Stimulated activated naive CD4-positive, alpha-beta T cell (primary cell): Measurements from ENCODE around the gene MR1.
"Not testable (repeated sequence)": the region's sequence is repeated elsewhere in the genome, so short reads cannot be mapped to it uniquely, and the experiment has no call there.

ENCODE experiments used
- DNase-seq, 6 experiments: peaks; one replicate each; lab custom pipeline; 2025; lab: John Stamatoyannopoulos, UW

The MR1 gene

DNA sequence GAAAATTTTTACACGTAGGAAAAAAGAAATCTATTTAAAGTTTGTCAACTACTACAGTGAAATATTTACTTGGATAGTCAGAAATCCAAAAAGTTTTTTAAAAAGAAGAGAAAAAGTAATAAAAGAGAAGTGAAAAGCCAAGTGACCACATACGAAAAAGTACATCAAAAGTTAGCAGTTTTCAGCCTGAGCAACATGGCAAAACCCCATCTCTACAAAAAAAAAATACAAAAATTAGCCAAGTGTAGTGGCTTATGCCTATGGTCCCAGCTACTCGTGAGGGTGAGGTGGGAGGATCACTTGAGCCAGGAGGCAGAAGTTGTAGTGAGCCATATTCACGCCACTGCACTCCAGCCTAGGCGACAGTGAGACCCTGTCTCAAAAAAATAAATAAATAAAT is 5.2 kb upstream of the MR1 start:
- DNase-seq = no peak

DNA sequence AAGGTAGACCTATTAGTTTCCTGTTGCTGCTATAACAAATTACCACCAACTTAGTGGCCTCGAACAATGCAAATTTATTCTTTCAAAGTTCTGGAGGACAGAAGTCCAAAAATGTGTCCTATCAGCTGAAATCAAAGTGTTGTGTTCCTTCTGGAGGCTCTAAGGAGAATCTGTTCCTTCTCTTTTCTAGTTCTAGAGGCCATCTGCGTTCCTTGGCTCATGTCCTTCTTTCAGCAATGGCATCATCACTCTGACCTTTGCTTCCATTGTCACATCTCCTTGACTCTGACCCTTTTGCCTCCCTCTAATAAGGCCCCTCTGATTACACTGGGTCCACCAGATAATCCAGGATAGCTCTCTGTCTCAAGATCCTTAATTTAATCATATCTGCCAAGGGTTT is 1.2 kb upstream of the MR1 start:
- no peak for DNase-seq

DNA sequence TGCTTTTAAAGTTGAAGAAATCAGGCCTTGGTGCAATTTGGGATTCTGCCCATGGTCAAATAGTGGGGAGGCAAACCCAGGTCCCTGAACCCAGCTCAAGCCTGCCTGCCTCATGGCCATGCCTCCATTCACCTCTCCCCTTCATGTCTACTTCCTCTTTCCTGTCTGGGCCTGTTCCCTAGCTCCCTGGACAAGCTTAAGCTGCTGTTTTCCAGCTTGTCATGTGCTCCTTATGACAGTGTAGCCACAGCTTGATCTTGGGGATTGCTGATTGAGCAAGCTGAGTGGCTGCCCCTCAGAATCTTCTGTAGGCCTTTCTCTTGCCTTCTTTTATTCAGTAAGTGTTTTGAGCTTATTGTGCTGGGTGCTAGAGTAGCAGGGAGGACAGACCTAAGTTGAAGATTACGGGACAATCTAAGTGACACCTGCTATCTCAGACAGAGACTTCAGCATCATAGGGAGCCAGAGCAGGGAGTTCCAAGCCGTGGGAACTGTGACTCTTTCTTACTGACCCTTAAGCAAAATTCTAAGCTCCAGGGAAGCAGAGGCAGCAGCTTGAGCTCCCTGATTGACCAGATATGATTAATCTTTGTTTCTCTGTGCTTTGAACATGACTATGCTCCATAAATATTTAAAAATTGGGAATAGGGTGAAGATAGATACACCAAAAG is 520 bp upstream of the MR1 start:
- peak in 3 of 6 experiments; percentile 7 to 61 (median 15) for DNase-seq

DNA sequence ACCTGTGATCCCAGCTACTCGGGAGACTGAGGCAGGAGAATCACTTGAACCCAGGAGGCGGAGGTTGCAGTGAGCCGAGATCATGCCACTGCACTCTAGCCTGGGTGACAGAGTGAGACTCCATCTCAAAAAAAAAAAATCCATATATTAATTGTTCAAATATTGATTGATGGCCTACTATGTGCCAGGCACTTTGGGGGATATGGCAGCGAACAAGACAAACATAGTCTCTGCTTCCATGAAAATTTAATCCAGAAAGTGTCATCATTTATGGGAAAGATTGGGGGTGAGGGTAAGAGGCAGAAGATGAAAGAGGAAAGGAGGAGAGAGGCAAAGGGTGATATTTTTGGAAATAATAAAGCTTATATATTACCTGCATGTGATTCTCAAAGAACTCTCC is 1.4 kb downstream of the MR1 start:
- not testable (repeated sequence) for DNase-seq

DNA sequence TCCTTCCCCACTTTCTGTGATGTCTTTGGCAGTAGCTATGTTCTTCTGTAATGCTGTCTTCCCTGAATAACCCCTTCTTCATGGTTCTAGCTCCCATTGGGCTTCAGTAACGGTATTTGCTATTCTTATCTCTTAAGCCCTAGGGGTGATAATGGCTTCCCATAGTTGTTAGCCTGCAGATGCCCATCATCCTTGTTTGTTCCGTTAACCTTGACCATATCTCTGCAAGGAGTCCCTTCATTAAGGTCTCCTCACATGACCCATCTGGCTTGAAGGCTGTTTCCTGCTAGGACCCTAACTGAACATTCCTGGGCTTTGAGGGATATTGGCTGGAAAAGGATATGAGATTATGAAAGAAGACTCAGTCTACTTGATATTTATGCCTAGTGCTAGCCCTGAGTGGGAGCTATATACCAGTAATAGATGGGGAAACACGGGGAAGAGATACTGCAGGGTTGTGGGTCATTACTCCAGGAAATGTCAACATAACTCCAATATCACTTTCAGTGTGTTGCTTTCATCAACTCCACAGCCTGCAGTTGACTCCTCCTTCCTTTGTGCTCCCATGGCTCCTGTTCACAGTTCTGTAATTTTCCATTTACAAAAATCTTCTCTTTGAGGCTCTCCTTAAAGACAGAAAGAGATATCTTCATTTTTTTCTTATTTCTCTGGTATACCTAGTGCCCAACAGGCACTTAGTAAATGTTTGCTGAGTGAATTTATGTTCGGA is 2.5 kb downstream of the MR1 start:
- DNase-seq = no peak

DNA sequence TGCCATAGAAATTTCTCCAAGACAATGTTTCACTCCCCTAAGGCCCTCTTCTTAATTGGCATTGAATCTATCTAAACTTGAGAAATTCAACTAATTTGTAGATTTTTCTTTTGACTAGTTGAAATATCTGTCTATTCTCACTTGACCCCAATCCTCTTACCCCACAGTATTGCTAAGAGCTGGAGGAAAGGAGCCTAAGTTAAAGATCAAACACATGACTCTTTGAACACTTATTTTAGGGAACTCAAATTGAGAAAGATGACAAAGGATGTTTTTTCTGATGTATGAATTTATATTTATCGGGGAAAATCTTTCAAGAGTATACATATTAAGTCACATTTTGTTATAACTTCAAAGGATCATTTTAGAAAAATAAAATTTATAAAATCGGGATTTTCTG is 3.6 kb downstream of the MR1 start:
- no peak for DNase-seq

DNA sequence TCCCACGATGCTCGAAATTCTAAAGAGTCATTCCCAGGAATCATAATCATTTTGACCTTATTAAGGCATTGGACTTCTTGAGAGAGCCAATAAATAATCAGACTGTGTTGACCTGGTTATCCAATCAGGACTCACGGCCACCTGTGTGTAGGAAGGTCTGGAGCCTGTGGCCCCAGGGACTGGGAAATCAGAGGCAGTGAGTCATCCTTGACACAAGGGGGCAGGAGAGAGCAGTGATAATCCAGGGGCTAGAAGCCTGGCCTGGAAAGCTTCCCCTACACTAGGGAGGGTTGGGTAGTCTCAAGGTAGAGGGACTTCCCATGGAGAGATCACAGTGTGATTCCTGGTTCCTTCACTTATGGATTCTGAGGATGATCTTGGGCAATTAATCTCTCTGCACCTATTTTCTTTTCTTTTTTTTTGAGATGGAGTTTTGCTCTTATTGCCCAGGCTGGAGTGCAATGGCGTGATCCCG is 4.7 kb downstream of the MR1 start:
- DNase-seq = peak; percentile 28 to 74 (median 50)

DNA sequence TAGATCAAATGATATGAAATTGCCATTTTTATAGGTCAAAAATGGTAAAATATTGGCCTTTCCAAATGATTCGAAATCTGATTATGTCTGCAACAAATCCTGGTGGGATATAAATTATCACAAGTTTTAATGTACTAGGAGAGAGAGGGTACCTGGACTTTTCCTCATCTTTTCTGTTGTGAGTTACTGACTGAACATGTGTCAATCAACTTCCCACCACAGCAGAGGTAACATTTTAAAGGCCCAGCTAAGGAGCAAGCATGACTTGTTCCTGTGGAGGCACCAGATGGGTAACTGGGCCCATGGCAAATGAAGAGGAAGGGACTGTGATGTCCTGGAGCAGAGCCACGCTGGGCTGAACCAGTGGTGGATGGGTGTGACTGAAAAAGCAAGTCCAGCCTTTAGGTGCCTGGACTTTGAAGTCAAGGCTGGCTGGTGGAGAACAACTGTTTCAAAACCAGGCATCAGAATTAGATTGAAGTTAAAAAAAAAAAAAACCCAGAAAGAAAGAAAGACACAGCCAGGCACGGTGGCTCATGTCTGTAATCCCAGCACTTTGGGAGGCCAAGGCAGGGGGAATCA is 6.6 kb downstream of the MR1 start:
- no peak for DNase-seq

DNA sequence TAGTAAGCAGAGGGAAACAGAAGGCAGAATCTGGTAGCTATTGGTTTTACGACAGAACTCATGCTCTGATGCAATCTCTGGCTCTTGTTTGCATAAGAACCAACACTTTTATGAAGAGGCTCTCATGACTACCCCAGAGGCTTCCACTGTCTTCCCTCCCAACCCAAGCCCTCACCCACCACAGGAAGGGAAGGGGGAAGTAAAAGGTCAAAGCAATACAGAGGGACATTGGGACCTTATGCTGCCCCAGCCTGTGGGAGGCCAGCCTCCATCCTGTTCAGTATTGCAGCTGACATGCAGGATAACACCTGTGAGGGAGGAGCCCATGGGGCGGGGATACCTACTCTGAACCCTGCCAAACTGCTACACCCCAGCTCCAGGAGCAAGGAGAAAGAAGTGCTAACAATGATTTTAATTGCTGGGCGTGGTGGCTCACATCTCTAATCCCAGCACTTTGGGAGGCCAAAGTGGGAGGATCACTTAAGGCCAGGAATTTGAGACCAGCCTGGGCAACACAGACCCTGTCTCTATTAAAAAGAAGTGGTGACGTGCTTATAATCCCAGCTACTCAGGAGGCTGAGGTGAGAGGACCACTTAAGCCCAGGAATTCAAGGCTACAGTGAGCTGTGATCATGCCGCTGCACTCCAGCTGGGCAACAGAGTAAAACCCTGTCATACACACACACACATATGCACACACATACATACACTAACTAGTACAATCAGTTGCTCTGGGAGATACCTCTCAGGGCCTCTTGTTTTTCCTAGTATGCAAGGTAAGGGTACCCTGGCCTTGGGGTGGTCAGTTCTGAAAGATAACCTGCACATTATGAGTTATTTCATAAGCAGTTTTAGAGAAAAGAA is 9.5 kb downstream of the MR1 start:
- no peak for DNase-seq

DNA sequence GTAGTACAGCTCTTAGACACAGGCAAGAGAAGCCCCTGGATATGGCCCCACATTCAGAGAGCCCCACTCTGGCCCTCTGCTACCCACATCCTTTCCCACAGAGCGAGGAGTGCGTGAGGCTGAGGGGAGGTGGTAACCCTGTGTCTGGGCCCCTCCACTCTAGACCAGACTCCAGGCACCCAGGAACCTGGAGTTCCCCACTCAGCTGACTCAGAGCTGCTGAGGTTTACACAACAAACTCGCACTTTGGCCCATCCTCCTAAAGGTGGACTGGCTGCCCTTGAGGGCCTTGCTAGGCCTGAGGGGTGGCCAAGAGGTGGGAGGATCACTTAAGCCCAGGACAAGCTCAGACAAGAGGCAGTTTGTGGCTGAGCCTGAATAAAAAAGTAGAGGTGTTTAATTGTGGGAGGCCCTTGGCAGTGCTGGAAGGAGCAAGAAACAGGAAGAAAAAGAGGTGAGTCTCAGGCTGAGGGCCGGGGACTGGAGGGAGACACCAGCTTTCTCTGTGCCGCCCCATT is 10.7 kb downstream of the MR1 start:
- no peak for DNase-seq

DNA sequence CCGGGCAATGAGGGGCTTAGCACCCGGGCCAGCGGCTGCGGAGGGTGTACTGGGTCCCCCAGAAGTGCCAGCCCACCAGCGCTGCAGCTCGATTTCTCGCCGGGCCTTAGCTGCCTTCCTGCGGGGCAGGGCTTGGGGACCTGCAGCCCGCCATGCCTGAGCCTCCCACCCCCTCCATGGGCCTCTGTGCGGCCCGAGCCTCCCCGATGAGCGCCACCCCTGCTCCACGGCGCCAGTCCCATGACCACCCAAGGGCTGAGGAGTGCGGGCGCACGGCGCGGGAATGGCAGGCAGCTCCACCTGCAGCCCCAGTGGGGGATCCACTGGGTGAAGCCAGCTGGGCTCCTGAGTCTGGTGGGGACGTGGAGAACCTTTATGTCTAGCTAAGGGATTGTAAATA is 12.2 kb downstream of the MR1 start:
- not testable (repeated sequence) for DNase-seq

DNA sequence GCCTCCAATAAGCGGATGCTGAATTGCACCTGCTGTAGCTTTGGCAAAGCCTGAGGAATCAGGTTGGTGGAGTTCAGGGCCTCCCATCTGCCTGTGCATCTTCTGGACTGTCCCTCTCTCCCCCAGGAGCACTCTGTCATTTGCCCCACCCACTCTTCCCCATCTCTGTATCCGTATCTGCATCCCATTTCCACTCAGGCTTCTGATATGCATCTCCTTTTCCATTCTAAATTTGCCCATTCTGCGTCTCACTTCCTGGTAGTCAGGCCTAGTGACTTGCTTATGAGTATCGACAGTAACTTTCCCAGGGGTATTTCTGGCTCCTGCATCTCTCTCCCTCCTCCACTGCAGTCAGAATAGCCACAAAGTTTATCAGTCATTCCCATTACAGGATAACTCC is 15.6 kb downstream of the MR1 start:
- DNase-seq = no peak

DNA sequence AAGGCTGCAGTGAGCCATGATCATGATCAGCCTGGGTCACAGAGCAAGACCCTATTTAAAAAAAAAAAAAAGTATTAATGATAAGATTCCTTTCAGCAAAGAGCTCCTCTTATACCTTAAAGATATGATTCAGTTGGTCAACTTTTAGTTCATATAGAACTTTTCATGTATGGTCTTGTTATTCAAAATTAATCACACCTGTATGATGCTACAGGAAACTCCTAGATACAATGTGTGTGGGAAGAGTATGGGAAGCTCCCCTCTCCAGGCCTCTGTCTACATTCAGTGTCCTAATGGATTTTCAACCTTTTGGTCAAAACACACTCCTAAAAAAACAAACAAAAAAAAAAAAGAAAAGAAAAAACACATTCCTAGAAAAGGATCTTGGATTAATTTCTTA is 17.1 kb downstream of the MR1 start:
- DNase-seq = no peak

DNA sequence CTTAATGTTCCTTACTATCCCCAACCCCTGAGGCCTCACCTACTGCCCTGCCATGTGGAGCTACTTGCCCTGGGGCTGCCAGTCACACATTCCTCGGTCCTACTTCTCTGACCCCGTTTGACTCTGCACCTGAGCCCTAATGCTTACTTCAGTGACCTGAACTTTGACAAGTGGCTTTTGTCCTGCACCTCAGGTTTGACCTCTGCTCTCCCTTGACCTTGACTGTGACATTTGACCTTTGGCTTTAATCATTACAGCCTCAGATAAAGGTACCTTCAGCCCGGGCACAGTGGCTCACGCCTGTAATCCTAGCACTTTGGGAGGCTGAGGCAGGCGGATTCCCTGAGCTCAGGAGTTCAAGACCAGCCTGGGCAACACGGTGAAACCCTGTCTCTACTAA is 22.8 kb downstream of the MR1 start:
- no peak for DNase-seq

DNA sequence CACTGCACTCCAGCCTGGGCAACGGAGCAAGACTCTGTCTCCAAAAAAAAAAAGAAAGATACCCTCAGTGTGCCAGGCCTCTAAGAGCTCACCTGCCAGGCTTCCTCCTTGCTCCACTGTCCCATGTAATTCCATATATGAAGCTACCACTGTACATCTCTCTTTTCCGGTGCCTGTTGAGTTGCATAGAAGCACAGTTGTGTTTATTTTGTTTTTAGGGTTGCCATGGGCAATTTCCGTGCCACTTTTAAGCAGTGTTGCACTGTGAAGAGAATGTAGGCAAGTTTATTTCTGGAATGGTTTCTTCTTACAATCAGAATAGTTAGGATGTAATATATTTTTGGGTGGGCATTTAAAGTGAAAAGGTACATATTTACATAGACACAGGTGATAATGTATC is 23.3 kb downstream of the MR1 start:
- no peak for DNase-seq

DNA sequence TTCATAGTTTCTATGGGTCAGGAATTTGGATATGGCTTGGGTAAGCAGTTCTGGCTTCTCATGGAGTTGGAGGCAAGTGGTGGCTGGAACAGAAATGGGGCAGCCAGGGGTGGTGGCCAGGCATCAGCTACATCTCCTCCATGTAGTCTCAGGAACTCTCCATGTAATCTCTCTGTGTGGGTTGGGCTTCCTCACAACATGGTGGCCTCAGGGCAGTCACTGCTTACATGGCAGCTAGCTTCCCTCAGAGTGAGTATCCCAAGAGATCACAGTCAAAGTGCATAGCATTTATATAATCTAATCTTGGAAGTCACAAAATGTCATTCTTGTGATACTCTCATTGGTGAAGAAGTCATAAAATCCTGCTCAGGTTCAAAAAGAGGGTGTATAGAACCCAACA is 25.7 kb downstream of the MR1 start:
- no peak for DNase-seq

DNA sequence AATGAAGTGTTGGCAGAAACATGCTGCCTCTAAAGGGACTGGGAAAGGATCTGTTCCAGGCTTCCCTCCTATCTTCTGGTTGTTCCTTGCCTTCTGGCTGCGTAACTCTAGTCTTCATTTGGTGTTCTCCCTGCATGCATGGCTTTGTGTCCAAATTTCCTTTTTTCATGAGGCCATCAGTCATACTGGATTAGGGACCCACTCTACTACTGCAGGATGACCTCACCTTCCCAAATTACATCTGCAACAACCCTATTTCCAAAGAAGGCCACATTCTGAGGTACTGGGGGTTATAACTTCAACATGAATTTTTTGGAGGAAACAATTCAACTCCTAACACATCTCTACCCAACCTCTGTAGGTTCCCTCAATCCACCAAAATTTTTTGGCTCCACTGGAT is 26.3 kb downstream of the MR1 start:
- no peak for DNase-seq

DNA sequence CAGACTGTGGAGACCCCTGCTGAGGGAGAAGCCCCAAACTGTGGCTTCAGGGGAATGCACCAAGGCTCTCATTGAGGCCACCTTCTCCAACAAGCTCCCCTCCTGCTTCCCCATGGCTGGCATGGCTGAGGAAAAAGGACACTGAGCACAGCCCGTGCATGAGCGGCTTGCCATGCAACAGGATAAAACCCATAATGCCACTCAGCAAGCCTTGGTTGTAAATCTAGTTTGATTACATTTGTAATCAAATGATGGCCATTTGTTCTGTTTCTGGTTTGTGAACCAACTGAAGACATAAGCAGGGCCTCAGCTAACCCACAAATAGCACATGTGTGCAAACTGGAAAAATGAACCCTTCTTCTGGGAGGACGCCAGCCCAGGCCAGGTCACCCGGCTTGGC is 27.2 kb downstream of the MR1 start:
- DNase-seq = not testable (repeated sequence)

DNA sequence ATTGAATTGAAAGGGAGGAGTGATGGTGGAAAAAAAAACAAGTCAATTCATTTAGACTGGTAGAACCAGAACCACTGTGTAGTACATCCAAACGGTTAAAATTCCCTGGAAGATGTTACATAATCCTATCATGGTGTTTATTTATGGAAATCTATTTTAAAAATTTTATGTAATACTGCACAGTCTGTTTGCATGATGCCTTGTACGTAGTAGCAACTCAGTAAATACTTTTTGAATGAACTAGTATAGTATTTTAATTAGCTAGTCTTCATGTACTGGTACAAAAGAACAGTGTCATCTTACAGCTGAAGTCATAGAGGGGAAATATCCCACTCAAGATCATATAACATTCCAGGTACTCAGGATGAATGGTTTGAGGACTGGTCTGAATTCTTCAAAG is 27.7 kb downstream of the MR1 start:
- DNase-seq = no peak

DNA sequence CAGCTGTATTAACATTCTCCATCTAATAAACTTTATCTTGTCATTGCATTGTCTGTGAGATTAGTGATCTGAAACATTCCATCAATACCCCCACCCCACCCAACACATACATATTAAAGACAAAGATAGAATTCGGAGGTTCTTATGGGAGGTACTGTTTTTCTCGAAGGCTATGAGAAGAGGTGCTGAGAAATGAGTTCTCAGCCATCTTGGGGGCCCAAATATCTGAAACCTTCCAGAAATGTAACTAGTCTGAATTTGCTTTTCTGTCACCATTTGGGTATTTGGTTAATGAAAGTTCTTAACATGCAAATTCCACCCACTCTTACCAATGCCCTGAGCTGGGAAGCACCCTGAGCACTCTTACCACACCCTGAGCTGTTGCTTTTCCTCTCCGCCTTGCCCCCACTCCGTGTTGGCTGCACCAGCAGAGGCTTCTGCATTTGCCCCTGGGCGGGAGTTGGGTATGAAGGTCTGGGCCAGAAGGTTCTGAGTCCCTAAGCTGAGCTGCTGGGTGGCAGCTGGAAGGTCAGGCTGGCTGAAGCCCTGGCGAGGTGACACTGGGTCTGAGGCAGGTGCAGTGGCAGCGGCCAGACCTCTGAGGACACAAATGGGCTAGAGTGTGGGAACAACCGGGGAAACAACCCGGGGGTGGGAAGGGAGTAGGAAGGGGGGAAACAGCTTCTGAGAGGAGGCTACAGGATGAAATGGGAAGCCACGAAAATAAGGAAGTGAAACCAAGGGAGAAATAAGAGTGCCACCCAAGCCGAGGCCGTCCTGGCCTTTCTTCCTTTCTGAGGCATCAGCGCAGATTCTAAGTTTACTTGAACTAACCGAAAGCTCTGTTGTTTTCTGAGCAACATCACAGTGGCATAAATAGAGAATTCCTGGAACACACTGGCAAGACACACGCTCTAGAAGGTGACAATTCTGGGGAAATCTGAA is 28.4 kb downstream of the MR1 start:
- DNase-seq = peak in 1 of 6 experiments; percentile 51

DNA sequence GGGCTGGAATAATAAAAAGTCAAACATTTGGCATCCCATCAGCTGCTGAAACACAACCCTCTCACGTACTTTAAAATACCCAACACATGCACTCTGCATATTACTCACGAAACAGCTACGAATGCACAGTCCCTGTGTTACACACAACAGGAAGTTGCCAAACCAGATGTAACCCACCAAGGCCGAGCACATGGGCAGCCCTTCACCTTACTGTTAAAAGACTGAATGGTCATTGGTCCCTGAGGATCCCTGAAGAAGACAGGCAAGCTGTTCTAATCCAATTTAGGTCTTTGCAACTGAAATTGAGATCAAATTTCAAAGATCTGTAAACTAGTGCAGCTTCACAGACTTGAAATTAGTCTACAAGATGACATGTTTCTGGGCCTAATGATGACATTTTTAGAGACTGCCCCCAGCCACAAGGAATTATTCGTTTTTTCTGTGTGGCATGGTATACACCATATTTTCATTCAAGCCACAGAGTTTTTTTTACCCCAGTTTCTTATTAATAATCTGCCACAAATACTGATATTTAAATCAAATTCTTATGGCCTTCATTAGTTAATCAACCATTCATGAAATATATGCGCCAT is 29.1 kb downstream of the MR1 start:
- DNase-seq = peak in 3 of 6 experiments; percentile 17 to 51 (median 19)
